RPMI8226 (cell line): ENCODE measurements around the gene MEIS2.

ENCODE experiments used
- DNase-seq: peaks from one replicate; pipeline ENCODE4 v3.0.0-alpha.2; 2015

Gene MEIS2

GRCh38 chr15:36925049-36925448, 175.3 kb downstream of the MEIS2 start:
- DNase-seq, result no peak

GRCh38 chr15:36924034-36924433, 176.3 kb downstream of the MEIS2 start:
- DNase-seq, result no peak

DNA sequence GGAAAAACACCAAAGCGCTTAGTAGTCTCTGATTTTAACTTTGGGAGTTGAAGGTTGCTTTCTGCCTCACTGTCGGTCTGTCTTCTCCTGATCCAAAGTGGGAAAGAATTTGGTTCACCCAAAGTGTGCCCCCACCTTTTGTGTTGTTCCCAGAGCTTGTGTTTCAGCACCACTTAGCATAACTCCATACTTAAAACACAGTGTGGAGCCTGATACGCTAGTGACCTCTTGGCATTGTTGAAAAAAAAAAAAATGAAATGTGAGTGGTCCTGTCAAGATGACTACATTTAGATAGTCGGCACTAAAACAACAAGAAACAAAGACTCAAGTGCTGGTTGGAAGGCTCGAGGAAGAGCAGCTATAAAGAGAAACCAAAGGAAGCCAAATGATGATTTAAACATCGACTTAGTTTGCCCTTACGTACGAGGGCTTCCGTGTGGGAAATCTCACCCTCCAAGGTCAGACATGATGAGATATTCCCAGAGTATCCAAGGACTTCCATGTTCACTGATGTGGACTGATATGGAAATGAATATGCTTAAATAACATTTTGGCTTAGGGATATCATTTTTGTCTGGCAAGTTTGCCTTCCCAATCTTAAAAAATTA, 178.8 kb downstream of the MEIS2 start:
- DNase-seq, result no peak

DNA sequence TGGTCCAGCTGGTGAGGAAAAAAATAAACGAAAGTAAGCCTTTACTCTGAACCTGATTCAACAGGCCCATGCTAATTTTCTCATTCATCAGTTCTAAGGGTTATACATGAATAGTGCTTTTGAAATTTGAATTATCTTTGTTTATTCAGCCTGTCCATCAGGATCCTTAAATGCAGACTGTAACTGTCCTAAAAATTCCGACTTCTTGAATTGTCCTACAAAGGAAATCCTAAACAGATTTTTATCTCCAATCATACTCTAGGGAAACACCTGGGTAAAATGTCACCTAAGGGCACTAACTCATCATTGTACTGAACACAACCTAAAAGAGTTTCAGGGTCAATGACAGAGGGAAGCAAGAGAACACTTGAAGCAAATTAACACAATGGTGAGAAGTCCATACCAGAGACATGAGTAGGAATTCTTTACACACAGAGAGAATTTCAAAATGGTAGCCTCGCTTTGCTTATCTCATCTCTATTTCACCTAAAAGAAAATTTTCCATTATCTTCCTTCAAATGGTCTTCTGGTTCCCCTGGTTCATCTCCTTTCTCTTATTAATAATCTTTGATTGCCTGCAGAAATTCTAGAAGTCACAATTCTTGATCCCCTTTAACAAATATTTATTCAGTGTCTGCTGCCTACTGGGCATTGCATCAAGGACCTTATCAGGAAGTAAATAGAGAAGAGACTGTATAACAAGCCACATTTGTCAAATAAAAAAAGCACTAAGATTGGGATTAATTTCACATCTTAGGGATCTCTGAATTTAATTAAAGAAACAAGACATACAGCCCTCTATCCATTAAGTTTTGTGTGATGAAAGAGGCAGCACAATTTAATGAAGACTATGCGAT, 182.7 kb downstream of the MEIS2 start:
- no peak for DNase-seq

DNA sequence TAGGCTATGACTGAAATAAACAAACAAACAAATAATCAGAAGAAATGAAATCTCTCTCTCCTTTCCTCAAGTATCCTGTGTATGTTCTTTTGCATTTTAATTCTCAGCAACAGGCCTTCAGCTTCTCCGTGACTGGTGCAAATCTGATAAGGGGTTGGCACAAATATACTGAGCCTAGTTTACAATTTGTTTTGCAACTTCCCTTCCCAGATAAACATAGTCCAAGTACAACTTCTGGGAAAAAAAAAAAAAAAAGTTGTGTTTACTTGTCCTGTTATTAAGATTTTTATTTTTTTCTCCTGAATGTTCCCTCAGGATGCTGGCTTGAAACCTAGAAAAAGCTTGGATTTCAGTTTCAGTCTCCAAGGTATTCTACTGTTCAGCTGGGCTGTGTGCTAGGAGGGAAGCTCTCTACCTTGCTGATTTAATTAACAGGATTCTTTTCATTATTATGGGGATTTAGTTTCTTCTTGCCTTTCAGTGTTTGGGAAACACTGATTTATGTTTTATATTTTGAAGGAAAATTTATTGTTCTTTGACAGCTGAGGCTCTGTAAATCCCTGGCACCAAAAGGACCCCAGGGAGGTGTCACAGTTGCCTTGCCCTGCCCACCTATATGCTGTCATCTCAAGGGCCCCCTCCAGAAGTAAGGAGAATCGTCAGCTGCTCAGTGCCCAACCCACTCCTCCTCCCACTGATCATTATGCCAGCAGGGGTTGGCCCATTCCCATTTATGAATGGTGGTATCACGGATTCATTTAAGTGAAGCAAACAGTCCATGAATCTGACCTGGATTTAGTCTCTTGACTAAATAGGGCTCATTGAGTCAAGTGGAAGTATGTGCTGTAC, 185.2 kb downstream of the MEIS2 start:
- no peak for DNase-seq

DNA sequence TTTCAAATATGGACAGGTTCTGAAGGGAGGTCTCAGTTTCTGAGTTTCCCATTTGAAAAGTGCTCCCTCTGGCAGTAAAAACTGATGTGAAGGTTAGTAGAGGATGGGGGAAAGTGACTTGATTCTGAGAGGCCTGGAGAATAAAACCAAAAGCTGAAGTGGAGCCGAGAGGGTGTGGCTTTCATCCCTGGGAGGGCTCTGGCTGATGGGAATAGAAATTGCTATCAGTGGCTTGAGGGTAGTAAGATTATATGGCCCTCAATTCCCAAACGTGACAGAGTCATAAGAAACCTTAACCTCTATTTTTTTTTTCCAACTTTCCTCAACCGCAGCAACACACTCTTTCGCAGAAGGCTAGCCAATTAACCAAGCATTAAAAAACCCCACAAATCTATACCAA, 185.9 kb downstream of the MEIS2 start:
- DNase-seq, result no peak

DNA sequence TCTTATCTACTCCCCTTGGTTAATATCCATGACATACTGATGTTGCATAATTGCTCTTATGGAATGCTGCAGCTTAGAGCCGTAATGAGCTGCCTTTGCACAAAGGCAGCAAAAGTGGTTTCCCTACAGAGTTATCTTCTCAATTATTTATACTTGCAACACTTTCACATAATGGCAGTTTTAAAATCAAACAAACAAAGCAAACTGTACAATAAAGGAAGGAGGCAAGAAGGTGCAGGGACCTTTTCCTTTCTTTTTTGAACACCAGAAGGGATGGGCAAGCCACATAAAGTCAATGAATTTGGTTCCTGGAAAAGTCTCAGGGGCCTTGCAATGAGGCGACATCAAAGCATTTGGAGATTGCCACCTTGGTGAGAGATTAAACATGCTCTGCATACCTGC, 188.0 kb downstream of the MEIS2 start:
- no peak for DNase-seq

- DNase-seq, result no peak
These were observed 188.9 kb downstream of the MEIS2 start for GRCh38 chr15:36911322-36911944.

GRCh38 chr15:36908991-36909390, 191.4 kb downstream of the MEIS2 start:
- no peak for DNase-seq

DNA sequence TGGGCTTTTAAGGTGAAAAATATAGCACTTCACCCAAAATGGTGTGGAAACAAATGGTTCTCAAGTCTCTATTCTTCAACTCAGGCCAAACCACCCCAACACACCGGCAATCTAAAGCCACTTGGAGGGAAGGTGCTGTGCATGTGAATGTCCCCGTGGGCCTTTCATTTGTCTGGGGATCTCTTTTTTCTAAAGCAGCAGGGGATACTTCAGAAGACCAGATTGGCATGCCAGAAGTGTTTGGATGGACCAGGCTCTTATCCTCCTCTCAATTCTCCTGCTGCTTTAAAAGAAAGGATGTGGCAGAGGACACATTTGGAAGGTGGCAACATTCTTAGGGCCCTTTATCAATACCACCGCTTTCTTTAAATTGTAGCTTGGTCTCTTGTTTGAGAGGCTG, 193.1 kb downstream of the MEIS2 start:
- no peak for DNase-seq

DNA sequence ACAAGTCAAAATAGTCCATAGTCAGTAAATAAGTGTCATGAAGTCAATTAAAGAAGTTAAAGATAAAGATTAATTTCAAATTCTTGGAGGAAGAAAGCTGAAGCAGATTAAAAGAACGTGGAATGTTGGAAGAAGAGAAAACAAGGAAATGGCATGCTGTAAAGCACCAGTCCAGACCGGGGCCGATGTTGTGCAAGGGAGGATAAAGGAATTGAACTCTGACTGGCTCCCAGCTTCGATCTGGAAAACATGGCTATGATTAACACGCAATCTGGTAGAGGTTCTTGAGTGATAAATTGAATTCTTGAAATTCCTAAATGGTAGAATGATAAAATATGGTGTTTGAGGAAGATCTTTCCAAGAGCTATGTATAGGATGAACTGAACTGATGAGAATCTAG, 194.4 kb downstream of the MEIS2 start:
- no peak for DNase-seq

- no peak for DNase-seq
These were observed 195.6 kb downstream of the MEIS2 start for GRCh38 chr15:36904715-36905114.

DNA sequence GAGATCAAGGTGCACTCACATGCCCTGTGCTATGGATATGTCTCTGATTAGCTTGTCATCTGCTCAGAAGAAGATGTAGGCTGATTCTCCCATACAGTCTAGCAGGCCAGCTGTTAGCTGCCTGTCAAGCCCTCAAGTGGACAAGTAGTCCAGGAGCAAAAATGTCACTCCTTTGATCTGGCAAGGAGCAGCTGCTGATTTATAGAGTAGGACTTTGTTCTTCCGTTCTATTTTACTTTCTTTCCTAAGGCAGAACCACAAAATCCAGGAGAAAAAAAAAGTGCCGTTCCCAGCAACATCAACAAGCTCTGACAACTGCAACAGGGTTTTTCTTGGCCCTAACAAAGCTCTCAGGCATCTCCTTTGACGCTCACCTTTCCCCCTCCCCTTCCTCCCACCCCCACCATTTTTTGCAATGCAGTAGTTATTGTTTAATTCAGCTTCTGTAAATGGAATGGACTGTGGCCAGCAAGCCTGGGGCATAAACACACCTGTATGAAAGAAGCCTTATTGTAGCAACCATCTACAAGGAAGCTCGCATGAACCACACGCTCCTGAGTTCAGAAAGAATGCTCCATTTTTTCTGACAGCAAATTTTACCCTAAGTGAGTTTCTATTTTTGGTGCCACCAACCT, 196.3 kb downstream of the MEIS2 start:
- no peak for DNase-seq

DNA sequence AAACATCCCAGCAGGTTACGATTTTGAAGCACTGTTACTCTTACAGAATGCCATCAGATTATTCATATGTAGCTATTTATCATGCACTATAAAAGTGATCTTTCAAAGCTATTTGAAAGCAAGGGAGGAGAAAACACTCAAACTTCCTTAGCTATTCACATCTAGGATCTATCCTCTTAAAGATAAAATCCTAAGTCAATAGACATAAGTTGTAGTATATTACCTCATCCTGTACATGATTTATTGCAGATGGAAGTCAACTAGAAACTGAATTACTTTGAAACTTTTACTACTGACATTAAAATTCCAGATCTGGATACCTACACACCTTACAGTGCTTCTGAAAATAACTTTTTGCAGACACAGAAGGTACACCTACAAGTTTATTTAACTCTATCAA, 197.2 kb downstream of the MEIS2 start:
- DNase-seq, result no peak

GRCh38 chr15:36901012-36901411, 199.3 kb downstream of the MEIS2 start:
- DNase-seq, result no peak

GRCh38 chr15:36899696-36900095, 200.7 kb downstream of the MEIS2 start:
- no peak for DNase-seq

DNA sequence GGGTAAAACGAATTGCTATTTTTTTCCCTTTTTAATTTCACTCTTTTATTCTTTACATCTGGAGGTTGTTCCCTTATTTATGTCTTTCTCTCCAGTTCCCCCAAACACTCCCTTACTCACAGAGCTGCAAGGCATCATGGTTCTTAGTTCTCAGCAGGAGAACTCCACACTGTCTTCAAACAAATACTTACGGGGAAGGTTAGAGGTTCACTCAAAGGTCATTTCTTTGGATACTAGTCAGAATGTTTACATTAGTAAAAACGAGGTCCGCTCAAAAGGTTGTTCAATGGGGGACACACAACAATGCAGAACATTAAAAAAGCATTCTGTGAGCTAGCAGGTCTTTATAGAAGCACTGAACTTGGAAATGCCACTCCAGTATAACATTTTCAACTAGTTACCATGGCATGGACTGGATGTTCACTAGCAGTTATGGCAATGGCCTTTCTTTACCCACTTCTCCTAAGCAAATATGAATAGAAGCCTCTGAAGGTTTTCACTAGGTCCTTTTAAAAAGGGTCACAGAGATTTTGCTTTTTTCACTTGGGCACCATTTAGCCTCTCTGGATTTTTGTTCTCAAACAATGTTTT, 201.7 kb downstream of the MEIS2 start:
- DNase-seq, result no peak

DNA sequence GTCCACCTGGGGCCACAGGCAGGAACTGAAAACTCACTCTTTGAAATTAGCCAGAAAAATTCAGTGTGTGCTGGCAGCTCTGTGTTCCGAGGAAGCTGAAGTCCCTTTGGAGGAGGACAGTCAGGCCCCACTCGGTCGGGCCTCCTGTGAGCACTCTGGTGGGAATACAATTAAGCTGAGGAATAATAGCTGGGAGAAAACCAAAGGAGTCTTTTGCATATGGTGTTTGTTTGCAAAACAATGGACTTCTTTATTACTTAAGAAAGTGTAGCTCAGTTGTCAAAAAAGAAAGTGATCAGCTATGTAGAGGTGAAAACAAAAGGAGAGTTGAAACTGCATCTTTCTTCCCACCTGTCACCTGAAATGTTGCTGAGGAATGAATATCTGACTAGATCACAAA, 202.5 kb downstream of the MEIS2 start:
- no peak for DNase-seq

GRCh38 chr15:36896949-36897348, 203.4 kb downstream of the MEIS2 start:
- DNase-seq, result no peak

- no peak for DNase-seq
These were observed 206.3 kb downstream of the MEIS2 start for GRCh38 chr15:36894075-36894474.

DNA sequence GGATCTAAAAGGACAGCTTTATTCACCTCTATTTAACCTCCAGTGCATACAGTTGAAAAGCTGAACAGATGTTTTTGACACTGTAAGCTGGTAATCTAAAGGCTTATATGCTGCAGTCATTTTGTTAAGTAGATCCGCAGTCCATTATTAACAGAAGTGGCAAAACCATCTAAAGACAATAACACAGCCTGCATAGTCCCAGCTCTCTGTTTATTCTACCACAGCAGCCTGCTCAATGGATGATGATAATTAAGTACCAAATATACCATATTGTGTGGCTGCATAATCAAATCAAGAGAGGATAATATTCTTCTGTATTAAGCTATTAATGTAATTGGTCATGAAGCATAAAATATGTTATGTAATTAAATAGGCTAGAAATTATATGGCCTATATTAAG, 207.1 kb downstream of the MEIS2 start:
- no peak for DNase-seq
